NCI-H2171 treated with DMSO at 0.1 percent for 48 hours (cell line): ENCODE data around the gene TTC34.

Source experiments
- DNase-seq: peaks from one replicate; lab custom pipeline; 2025; lab: John Stamatoyannopoulos, UW

Gene TTC34

DNA sequence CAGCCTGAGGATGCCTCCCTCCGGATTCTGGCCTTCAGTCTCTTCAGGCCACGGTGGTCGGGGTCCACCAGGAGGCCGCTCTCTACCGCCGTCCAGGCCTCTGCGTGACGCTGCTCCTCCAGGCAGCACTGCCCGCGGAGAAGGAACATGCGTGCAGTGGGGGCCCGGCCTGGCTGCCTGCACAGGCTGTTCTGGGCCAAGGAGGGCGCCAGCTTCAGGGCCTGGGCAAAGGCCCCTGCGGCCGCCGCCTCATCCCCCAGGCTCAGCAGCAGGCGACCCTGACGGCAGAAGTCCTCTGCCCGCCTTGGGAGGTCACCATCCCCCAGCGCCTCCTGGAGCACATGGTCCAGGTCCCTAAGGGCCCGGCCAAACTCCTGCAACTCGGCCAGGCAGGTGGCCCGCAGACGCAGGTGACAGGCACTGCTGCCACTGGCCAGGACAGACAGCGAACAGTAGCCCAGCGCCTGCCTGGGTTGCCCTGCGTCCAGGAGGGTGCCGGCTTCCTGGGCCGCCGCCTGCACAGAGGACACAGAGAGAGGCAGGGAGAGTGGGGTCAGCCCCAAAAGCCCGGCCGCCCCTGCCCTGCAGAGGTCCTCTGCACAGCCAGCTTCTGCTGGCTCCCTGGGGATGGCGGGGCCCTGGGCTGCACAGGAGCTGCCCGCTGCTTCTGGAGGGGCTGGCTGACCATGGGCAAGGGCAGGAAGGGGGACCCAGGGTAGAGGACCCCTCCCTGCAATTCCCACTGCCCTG is 159.9 kb downstream of the TTC34 start:
- no peak for DNase-seq

DNA sequence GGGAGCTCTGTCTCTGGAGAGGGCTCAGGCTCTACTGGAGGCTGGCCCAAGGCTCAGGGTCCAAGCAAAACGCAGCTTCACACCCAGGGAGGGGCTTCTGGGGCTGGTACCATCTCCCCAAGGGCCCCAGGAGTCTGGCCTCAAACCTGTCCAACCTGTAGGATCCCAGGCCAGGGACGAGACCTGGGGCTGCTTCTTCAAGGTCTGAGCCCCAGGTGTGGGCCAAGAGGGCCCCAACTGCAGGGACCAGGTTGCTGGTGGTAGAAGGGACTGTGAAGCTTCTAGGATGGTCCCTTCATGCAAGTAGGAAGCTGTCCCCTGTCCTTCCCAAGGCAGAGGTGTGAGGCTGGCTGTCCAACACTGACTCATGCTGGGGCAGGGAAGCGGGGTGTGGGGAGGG is 160.9 kb downstream of the TTC34 start:
- no peak for DNase-seq

GRCh38 chr1:2639607-2640521 is 161.6 kb downstream of the TTC34 start:
- DNase-seq, result no peak

GRCh38 chr1:2639203-2639602 is 162.3 kb downstream of the TTC34 start:
- DNase-seq, result no peak

- DNase-seq, result no peak
These were observed 162.9 kb downstream of the TTC34 start for GRCh38 chr1:2638466-2639115.

- no peak for DNase-seq
These were observed 163.9 kb downstream of the TTC34 start for GRCh38 chr1:2637442-2638145.

DNA sequence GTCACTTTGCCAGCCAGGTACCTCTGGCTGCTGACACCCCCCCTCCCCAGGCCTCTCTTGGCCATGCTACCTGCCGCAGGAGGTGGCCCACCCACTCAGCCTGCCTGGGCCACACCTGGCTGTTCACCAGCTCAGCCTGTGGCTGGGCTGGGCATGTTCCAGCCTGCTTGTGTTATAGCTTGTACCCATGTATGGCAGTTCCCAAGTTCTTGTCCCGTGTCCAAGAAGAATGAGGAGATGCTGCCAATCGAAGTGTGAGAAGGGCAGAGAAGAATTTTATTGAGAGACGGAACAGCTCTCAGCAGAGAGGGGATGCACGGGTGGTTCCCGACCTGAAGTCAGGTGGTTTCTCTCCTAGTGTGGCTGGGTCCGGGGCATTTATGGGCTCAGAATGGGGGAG is 164.8 kb downstream of the TTC34 start:
- peak; percentile 23 for DNase-seq

GRCh38 chr1:2635361-2636010 is 166.0 kb downstream of the TTC34 start:
- no peak for DNase-seq

GRCh38 chr1:2633936-2634491 is 167.5 kb downstream of the TTC34 start:
- DNase-seq, result no peak

GRCh38 chr1:2633366-2633935 is 168.0 kb downstream of the TTC34 start:
- no peak for DNase-seq

GRCh38 chr1:2632561-2633361 is 168.7 kb downstream of the TTC34 start, which contains the start of gene MMEL1:
MMEL1 (minus strand) TSS chr1:2633016; CDS start chr1:2629484, 3,532 bp downstream.
- DNase-seq, result peak; percentile 69

DNA sequence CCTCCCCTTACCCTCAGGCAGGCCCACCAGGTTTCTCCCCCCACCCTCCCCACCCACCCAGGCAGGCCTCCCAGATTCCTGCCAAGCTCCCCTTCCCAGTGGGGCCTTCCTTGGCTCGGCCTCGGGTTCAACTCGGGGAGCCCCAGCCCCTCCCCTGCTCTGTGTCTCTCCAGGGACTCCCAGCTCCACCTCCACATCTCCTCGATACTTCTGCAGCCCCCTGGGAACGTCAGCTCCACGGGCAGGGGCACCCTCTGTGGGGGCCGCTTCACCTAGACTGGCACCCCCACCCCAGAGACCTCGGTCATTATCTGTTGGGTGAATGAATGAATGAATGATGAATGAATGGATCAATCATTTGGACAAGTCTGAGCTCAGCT is 169.5 kb downstream of the TTC34 start:
- no peak for DNase-seq

DNA sequence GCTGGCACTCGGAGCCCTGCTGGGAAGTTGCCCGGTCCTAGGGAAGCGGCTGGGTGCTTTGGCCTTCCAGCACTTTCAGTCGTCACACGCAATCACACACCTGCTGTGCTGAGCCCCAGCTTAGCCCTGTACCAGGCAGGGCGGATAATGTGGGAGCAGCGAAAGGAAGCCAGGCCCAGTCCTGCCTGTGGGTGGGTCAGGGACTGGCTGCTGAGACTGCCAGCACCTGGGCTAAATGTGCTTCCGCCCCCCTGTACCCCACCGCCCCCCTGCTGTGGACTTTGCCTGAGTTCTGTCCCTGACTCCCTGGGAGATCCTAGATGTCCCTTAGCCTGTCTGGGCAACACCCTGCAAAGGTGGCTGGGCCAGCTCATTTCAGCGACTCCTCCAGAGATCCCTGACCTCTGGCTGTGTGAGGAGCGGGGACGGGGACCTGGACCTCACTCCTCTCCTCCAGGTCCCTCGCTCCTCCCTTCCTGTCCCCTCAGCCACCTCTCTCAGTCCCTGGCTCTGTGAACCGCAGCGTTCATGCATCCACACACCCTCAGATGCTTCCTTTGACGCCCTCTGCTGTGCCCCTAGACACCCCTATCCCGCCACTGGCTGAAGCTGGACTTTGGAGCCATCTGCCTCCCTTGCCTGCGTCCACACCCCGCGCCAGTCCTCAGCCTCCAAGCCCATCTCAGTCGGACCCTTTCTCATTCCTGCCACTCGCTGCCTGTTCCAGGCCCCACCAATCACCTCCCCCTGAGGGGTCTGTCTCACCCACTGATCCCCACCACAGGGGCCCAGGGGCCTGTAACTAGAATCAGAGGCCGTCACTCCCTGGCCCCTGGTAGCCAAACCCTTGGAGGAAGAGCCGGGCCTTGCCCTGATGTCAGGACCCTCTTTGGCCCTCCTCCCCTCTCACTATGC is 170.1 kb downstream of the TTC34 start:
- no peak for DNase-seq

DNA sequence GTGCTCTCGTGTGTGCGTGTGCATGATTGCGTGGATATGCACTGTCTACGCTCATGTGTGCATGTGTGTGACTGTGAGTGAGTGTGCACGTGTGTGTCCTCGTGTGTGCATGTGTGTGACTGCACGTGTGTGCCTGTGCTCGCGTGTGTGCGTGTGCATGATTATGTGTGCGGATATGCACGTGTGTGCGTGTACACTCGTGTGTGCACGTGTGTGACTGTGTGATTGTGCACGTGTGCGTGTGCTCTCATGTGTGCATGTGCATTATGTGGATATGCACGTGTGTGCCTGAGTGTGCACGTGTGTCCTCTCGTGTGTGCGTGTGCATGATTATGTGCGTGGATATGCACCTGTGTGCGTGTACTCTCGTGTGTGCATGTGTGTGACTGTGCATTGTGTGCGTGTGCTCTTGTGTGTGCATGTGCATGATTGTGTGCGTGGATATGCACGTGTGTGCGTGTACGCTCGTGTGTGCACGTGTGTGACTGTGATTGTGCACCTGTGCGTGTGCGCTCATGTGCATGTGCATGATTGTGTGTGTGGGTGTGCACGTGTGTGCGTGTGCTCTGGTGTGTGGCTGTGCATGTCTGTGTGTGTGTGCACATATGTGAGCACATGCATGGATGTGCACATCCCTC is 170.9 kb downstream of the TTC34 start:
- DNase-seq, result no peak

DNA sequence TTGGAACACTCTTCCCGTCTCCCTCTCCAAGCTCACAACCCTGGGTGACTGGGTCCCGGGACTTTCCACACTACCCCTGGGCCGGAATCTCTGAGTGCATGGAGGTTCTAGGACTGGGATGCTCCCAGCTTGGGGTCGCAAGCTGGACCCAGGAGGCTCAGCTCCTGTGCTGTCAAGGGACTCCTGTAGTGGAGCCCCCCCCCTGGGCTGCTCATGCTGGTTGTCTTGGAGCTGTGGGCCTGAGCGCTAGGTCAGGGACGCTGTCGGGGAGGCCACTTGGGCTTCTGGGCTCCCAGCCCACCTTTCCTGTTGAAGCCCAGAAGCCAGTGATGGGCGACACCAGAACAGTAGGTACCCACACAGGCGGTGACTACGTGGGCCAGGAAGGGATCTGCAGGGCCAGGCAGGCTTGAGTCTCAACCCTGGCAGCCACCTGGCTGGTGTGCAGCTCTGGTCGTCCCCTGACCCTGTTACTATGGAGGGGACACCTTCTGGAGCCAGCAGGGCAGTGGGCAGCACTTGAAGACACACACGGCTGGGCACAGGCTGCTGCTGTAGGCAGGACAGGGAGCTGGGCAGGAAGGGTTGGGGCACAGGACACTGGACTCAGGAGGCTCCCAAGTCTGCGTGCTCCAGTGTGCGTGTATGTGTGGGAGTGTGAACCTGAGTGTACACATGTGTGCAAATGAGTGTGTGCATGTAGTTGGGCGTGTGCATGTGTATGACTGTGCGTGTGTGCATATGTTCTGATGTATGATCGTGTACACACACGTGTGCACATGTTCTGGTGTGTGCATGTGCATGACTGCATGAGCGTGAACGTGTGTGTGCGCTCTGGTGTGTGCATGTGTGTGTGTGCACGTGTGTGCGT is 171.6 kb downstream of the TTC34 start:
- DNase-seq, result no peak

GRCh38 chr1:2628933-2629626 is 172.4 kb downstream of the TTC34 start:
- DNase-seq, result no peak
